Activated CD8-positive, alpha-beta memory T cell treated with anti-CD3 and anti-CD28 coated beads, Interleukin-2, amount 50 U/mL, for 48 hours (primary cell): ENCODE results near the gene RTTN.

Source experiments
- DNase-seq: peaks from one replicate; pipeline ENCODE4 v3.0.0-alpha.2; 2020

The RTTN gene

DNA sequence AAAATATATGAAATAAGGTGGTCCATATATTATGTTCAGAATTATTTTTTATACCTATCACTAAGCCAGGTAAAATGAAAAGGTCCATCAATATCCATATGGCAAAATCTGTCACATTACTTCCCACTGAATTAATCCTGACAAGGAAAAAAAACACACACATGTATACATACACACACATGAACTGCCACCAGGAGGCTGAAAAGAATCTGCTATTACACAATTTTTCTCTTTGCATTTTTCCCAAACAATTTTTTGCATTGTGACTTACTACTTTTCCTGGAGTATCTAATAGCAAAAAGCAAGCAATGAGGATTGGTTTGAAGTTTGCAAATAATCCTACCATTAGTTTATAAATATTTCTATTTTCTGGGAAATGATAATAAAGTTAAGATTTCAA lies 129.6 kb downstream of the RTTN start:
- no peak for DNase-seq

DNA sequence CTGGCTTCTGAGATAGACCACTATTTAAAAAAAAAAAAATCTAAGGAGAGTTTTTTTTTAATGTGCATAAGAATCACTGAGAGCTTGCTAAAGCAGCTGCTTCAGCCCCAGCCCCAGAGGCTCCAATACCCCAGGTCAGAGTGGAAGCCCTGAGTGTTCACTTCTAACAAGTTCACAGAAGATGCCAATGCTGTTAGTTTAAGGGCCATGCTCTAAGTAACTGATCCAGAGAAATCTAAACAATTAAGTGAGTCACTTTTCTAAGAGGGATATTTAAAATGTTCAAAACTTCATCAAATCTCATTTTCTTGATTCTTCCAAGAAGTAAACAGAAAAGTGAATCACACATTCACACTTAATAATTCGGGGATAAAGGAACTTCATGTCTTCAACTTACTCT lies 131.4 kb downstream of the RTTN start:
- DNase-seq = no peak

DNA sequence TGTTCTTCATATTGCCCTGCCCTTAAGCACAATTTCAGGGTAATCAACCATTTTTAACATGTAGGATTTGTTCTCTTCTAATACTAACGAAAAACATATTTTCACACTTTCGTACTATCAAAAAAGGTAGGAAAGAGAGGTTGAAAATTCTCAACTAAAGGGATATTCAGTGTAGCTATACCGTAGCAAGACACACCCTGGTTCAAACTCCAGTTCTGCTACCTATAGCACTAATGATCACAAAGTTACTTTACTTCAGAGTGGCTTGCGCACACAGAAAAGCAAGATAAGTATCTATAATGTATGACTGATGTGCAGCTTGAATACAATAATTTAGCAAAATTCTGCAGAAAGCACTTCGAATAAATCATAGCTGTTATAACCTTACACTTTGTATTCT lies 132.1 kb downstream of the RTTN start:
- no peak for DNase-seq

GRCh38 chr18:70072678-70073077 lies 132.8 kb downstream of the RTTN start:
- no peak for DNase-seq

- DNase-seq = no peak
These were observed 135.5 kb downstream of the RTTN start for GRCh38 chr18:70069965-70070364.

DNA sequence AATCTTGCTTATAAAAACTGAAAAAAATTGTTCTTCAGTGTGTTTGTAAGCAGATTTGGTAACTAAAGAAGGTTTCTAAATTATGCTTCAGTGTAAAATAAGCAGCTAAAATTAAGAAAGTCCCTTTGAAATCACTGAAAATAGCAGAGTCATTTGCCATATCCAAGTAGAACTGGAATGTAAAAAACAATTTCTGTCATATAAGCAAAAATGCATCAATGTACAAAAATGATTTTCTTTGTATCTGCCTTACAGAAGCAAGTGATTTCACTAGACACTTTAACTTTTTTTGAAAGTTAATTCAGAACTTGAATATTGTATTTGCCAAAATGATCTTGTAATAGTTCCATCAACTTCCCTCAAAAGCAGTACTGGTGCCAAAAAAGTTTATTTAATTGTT lies 136.1 kb downstream of the RTTN start:
- no peak for DNase-seq

GRCh38 chr18:70068981-70069380 lies 136.5 kb downstream of the RTTN start:
- DNase-seq = no peak

- no peak for DNase-seq
These were observed 145.8 kb downstream of the RTTN start for GRCh38 chr18:70059684-70060083.

- no peak for DNase-seq
These were observed 146.6 kb downstream of the RTTN start for GRCh38 chr18:70058916-70059315.

DNA sequence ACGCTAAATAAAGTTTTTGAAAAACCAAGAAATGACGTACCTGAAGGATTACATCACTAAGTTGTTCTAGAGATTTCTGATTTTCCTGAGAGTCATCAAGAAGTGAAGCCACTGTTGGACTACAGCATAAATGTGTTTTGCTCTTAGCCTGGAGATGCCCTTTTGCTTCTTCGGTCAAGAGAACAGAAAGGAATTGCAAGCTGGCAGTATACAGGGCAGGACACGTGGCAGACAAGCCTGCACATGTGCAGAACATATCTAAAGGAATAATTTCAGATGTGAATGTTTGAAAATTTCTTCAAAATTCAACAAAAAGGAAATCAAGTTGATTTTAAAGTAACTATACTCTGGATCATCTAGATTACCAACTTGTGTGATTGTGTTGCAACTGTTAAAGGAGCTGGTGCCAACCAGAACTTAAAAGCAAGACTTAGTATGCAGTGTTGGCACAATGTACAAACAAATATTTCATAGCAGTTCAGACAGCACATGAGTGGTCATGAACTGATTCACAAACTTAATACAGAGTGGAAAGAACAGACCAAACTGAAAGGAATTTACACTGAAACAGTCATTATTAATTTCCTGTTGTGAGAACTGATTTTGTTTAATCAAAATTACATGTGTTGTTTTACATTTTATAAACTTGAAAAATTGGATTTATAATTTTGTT lies 157.4 kb downstream of the RTTN start:
- DNase-seq = no peak

- DNase-seq = no peak
These were observed 158.7 kb downstream of the RTTN start for GRCh38 chr18:70046796-70047195.

- DNase-seq = no peak
These were observed 159.3 kb downstream of the RTTN start for GRCh38 chr18:70046207-70046606.

DNA sequence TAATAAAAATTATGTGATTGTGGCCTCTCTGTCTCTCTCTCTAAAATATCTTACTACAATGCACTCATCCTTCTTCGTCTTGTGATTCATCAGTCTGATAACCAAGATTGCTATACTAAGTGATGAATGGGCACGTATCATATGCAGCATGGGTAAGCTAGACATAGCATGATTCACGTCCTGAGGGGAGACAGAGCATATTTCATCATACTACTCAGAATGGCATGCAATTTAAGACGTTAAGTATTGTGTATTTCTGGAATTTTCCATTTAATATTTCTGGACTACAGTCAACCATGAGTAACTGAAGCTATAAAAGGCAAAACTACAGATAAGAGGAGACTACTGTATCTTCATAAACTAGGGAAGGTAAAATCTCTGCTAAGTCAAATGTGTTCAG lies 160.9 kb downstream of the RTTN start:
- no peak for DNase-seq

DNA sequence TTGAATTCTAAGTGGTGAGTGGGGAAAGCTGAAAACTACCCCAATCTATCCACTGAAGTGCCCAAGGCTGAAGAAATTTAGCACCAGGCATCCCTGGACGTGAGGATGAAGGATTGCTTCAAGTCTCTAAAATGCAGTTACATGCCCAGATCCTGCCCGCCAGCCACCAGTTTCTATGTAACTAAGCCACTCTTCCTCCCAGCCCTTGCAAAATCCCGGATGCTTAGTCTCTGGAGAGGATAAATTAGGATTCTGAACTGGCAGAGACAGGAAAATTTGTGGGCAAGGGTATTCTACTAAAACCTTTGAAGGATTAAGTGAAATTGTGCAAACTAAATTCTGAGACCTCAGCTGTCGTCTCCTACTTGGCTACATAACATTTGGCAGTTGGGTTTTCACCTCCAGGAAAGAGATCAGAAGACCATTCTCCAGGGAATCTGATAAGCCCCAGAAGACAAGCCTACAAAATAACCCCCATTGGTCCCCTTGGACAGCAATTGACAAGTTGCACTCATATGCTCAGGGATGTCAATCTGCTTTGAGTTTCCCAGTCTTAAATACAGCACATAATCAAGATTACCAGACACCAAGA lies 163.9 kb downstream of the RTTN start:
- DNase-seq = no peak

GRCh38 chr18:70039186-70039585 lies 166.3 kb downstream of the RTTN start:
- DNase-seq = no peak

DNA sequence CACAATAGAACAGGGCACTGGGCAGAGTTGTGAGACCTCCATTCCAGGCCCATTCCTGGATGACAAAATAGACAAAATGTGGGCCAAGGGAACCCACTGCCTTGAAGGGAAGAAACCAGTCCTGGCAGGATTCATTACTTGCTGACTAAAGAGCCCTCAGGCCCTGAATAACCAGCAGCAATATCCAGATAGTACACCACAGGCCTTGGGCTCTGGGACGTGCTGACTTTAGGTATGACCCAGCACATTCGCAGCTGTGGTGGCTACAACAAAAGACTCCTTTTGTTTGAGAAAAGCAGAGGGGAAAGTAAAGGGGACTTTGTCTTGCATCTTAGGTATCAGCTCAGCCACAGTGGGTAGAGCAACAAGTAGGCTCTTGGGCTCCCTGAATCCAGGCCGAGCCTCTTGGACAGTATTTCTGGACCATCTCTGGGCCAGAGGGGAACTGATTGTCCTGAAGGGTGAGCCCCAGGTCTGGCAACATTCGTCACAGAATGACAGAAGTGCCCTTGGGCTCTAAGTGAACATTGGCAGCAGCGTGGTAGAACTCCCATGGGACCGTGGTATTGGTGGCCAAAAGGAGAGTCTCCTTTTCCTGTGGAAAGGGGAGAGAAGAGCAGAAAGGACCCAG lies 167.9 kb downstream of the RTTN start:
- no peak for DNase-seq

DNA sequence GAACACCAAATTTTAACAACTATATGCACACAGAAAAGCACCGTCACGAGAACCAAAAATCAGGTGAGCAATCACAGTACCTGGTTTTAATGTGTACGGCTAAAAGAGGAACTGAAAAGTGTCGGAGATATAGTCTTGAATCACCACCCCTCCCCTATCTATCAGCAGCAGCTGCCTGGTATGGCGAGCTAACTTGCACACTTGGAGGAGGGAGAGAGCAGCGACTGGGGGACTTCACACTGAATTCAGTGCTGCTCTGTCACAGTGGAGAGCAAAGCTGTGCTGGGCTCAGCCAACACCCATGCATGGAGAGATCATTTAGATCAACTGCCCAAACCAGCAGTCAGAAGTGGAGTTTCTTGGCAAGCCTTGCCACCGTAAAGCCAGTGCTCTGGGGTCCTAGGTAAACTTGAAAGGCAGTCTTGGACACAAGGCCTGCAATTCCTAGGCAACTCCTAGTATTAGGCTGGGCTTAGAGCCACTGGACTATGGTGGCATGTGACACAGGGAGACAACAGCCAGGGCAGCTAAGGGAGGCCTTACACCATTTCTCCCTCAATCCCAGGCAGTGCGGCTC lies 168.6 kb downstream of the RTTN start:
- no peak for DNase-seq

- DNase-seq = no peak
These were observed 169.3 kb downstream of the RTTN start for GRCh38 chr18:70036168-70036567.

- DNase-seq = no peak
These were observed 174.3 kb downstream of the RTTN start for GRCh38 chr18:70031221-70031620.

- DNase-seq = no peak
These were observed 174.8 kb downstream of the RTTN start for GRCh38 chr18:70030728-70031127.

- DNase-seq = no peak
These were observed 176.3 kb downstream of the RTTN start for GRCh38 chr18:70029163-70029562.

DNA sequence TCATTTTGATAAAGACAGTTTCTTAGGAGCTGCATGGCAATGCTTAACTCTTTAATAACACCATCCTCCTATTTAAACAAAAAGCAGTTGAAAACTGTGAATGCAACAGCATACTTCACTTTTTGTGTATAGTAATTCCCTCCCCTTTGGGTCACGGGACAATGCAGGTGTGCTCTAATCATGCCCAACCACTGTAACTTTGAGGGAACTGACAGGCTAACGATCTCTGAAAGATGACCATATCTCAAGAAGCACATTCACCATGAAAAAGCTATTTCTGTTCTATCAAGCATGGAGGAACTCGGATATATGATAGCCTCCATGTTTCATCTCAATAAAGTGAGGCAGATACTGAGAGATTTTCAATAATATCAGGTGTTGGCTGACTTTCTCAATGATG lies 176.8 kb downstream of the RTTN start:
- no peak for DNase-seq

GRCh38 chr18:70028084-70028483 lies 177.4 kb downstream of the RTTN start:
- no peak for DNase-seq

DNA sequence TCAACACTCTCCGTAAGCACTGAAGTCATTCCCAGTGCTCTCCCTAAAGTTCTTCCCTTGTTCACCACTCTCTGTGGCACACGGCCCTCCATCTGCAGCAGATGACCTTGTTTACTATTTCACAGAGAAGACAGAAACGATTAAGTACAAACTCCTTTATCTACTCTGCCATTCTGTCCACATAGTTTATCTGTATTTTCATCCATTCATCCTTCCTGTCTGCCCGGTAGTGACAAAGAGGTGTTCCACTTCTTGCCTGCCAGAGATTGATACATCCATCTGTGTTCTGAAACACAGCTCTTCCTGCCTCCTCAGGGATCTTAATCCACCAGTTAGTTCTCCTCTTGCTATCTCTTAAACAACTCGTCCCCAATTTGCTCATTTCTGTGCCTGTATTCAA lies 179.9 kb downstream of the RTTN start:
- no peak for DNase-seq
